Osteocyte (in vitro differentiated cells): Measurements from ENCODE around the gene STXBP6. TPM values are rescaled to one million over a fixed set of nuclear protein-coding genes. Genes with fewer than 3 reads are reported as not detected.

Experiments used
- DNase-seq: peaks from one replicate; pipeline ENCODE4 v3.0.0; 2021; ENCODE audit warnings: mixed read lengths; ENCODE audit not compliant: unreplicated experiment; ENCODE audit errors: extremely low spot score
- H3K27ac Mint-ChIP-seq: one replicate; pipeline ENCODE4 v1.8.0; 2021; ENCODE audit warnings: mild to moderate bottlenecking, mixed read lengths; ENCODE audit not compliant: unreplicated experiment
- H3K27me3 Mint-ChIP-seq: one replicate; pipeline ENCODE4 v1.8.0; 2021; ENCODE audit warnings: mixed read lengths; ENCODE audit not compliant: unreplicated experiment
- H3K36me3 Mint-ChIP-seq: one replicate; pipeline ENCODE4 v1.8.0; 2021; ENCODE audit warnings: mixed read lengths; ENCODE audit not compliant: unreplicated experiment
- H3K4me1 Mint-ChIP-seq: one replicate; pipeline ENCODE4 v1.8.0; 2021; ENCODE audit warnings: mixed read lengths; ENCODE audit not compliant: unreplicated experiment
- H3K4me3 Mint-ChIP-seq: one replicate; pipeline ENCODE4 v1.8.0; 2021; ENCODE audit warnings: mild to moderate bottlenecking, moderate library complexity, mixed read lengths; ENCODE audit not compliant: unreplicated experiment
- H3K9me3 Mint-ChIP-seq: one replicate; pipeline ENCODE4 v1.8.0; 2021; ENCODE audit warnings: mixed read lengths; ENCODE audit not compliant: unreplicated experiment
- CTCF ChIP-seq: fragments of 200-600 bp; sonication (generic); IDR thresholded peaks from 2 replicates; pipeline ENCODE4 v1.5.0; 2021; ENCODE audit warnings: antibody characterized with exemption, mild to moderate bottlenecking, moderate library complexity
- total RNA-seq: library from RNA; stranded (reverse); gene quantifications from 2 replicates; pipeline ENCODE4 v1.2.1, GENCODE V29; 2021

STXBP6 gene
- total RNA-seq, 1 donor from 2014 or later: 6.4 TPM

GRCh38 chr14:25003537-25003936, 46.4 kb downstream of the STXBP6 start:
- TF ChIP-seq CTCF: no peak
- DNase-seq: no peak
- H3K4me1 Mint-ChIP-seq: peaks cover 42% of the 10 kb centered on the region
- H3K4me3 Mint-ChIP-seq: no peak overlapping the region
- no peaks in the 10 kb centered on the region for H3K36me3 Mint-ChIP-seq
- H3K9me3 Mint-ChIP-seq: peaks cover 5% of the 10 kb centered on the region
- H3K27me3 Mint-ChIP-seq: no peaks in the 10 kb centered on the region
- H3K27ac Mint-ChIP-seq: peak overlapping the region; percentile 58

- Mint-ChIP-seq H3K4me3 (no peak overlapping the region), H3K9me3 (peaks cover 5% of the 10 kb centered on the region), H3K36me3 (no peaks in the 10 kb centered on the region), H3K4me1 (peaks cover 32% of the 10 kb centered on the region), H3K27me3 (no peaks in the 10 kb centered on the region), H3K27ac (peak overlapping the region; percentile 58)
- no peak for DNase-seq
- TF ChIP-seq CTCF: no peak
Observed at GRCh38 chr14:25001601-25002000, 48.3 kb downstream of the STXBP6 start.

- Mint-ChIP-seq H3K9me3 (peaks cover 5% of the 10 kb centered on the region), H3K36me3 (no peaks in the 10 kb centered on the region), H3K27me3 (no peaks in the 10 kb centered on the region), H3K27ac (peak overlapping the region; percentile 58), H3K4me1 (peaks cover 31% of the 10 kb centered on the region), H3K4me3 (no peak overlapping the region)
- TF ChIP-seq CTCF: no peak
- no peak for DNase-seq
Observed at GRCh38 chr14:25001156-25001555, 48.8 kb downstream of the STXBP6 start.

- Mint-ChIP-seq H3K4me3 (no peak overlapping the region), H3K36me3 (no peaks in the 10 kb centered on the region), H3K4me1 (peaks cover 31% of the 10 kb centered on the region), H3K27me3 (no peaks in the 10 kb centered on the region), H3K27ac (no peak overlapping the region), H3K9me3 (peaks cover 5% of the 10 kb centered on the region)
- no peak for DNase-seq
- no peak for TF ChIP-seq CTCF
Observed at GRCh38 chr14:24999157-24999556, 50.8 kb downstream of the STXBP6 start.

- no peak for TF ChIP-seq CTCF
- H3K36me3 Mint-ChIP-seq: no peaks in the 10 kb centered on the region
- peaks cover 5% of the 10 kb centered on the region for H3K9me3 Mint-ChIP-seq
- H3K4me1 Mint-ChIP-seq: peaks cover 17% of the 10 kb centered on the region
- no peak overlapping the region for H3K4me3 Mint-ChIP-seq
- no peak for DNase-seq
- no peaks in the 10 kb centered on the region for H3K27me3 Mint-ChIP-seq
- no peak overlapping the region for H3K27ac Mint-ChIP-seq
Observed at GRCh38 chr14:24996930-24997725, 52.8 kb downstream of the STXBP6 start.
